Thyroid gland (tissue), 4 donors: ENCODE measurements around the gene NUAK1.

Source experiments
- POLR2A ChIP-seq, 2 donors: fragments of 450-650 bp; IDR thresholded peaks; one replicate each; pipeline ENCODE4 v1.6.1; 2017; ENCODE audit warnings: antibody characterized with exemption in 2 of 2, mild to moderate bottlenecking in 2 of 2, moderate library complexity in 1 of 2
- TF ChIP-seq, protein P1 (sequence below), 6 experiments: fragments of 200-600 bp in 3 of 6; fragments of 450-650 bp in 3 of 6; sonication (generic) in 3 of 6; IDR thresholded peaks; one replicate each; pipeline ENCODE4 v1.5.1; 2016 to 2019; ENCODE audit warnings: antibody characterized with exemption in 6 of 6, mild to moderate bottlenecking in 2 of 6, inconsistent platforms in 1 of 6, moderate library complexity in 1 of 6

DNA sequence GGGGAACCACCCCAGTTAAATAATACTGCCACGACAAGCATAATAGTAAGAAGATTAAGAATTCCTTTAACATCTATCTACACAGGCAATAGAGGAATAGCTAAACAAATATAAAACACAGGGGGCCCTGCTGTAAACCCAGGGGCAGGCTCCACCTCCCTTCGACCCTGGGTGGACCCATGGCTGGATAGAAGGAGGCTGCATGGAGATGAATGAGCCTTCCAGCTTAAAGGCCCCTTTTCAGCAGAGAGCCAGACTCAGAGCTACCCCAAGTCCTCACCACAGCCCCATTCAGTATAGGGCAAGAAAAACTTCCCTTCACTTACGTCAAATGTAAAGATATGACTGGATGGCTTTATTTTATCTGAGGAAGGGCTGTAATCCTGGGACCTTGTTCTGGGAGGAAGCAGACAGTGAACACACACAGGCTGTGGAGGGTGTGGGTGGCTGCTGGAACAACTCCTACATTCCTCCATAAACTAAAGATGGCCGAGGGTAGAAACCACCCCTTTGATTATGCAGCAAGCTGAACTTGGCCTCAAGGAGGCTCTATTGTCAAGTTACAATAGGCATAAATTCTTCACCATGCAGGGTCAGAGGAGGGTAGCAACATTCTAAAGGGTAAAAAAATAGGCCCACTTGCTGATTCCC, 30.4 kb downstream of the NUAK1 start:
- TF ChIP-seq, protein P1, sequence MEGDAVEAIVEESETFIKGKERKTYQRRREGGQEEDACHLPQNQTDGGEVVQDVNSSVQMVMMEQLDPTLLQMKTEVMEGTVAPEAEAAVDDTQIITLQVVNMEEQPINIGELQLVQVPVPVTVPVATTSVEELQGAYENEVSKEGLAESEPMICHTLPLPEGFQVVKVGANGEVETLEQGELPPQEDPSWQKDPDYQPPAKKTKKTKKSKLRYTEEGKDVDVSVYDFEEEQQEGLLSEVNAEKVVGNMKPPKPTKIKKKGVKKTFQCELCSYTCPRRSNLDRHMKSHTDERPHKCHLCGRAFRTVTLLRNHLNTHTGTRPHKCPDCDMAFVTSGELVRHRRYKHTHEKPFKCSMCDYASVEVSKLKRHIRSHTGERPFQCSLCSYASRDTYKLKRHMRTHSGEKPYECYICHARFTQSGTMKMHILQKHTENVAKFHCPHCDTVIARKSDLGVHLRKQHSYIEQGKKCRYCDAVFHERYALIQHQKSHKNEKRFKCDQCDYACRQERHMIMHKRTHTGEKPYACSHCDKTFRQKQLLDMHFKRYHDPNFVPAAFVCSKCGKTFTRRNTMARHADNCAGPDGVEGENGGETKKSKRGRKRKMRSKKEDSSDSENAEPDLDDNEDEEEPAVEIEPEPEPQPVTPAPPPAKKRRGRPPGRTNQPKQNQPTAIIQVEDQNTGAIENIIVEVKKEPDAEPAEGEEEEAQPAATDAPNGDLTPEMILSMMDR (IDR thresholded peaks at IDR 0.05) = no peak
- no peak for TF ChIP-seq POLR2A (IDR thresholded peaks at IDR 0.05)
